NCI-H82 treated with DMSO at 0.1 percent for 48 hours (cell line): Measurements from ENCODE around the gene HSPG2.

Source experiments
- DNase-seq: peaks from one replicate; lab custom pipeline; 2025; ENCODE audit not compliant: unreplicated experiment; lab: John Stamatoyannopoulos, UW

Gene HSPG2

DNA sequence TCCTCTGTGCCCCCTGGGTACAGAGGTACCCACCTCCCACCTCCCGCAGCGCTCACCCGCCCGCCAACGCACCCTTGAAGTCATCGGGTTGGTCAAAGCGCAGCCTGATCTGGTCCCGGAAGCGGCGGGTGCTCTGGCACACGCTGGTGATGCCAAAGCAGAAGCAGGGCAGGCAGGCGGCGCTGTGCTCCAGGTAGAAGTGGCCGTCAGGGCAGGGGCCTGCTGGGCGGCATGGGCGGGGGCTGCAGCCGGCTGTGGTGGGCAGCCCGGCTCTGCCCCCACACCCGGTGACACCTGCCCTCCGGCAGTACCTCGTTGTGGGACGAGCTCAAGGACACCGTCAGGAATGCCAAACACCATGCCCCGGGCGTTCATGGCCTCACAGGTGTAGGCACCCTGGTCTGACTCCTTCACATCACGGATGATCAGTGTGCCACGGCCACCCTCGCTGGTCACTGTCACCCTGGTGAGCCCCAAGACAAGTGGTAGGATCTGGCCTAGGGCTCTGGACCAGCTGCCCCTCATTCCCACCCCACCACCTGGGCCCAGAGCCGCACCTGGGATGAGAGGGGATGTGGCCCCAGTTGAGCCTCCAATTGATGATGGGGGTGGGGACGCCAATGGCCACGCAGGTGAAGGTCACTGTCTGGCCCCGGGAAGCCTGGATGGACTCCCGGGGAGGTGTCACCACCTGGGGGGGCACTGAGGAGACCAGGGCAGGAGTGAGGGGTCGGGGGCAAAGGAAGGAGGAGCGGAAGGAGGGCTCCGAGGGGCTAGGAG, 52.5 kb downstream of the HSPG2 start:
- DNase-seq, result no peak

DNA sequence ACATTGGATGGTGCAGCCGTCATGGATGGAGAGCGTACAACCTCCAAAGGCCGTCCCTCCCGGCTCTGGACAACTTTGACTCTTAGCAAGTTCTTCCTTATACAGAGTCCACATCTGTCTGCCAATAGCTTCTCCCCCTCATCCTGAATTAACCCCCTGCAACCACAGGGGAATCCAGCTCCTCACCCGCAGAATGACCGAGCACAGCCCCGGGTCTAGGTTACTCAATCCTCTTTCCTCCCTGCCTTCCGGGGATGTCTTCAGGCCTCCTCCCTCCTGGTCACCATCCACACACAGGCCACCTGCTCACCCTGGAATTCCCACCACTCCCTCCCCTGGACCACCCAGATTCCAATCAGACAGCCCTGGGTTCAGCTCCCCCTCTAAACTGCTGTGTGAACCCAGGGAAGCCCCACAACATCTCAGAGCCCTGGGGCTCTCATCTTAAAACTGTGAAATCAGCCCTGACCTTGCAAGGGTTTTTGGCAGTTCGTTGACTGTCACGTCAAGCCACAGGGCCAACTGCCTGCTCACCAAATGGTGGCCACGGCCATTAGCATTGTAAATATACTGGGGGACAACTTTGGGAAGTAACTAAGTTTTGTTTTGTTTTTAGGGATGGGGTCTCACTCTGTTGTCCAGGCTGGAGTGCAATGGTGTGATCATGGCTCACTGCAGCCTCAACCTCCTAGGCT, 54.2 kb downstream of the HSPG2 start:
- no peak for DNase-seq

DNA sequence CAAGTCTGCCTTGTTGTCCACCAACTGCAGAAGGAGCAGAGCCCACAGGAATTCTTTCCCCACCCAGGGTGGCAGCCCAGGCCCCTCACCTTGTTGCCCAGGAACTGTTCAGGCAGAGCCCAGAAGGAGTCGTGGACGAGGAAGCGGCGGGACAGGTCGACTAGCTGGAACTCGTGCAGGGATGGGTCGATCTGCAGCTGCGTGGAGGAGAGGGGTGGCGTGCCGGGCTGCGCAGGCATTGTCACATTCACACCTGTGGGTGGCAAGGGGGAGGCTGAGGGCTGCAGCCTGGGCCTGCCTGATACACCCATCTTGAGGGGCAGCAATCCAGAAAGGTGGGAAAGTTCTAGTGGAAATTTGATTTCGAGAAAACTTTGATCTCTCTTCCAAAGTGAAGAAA, 55.9 kb downstream of the HSPG2 start:
- DNase-seq, result no peak

GRCh38 chr1:21880619-21880970, 56.5 kb downstream of the HSPG2 start:
- DNase-seq, result no peak

GRCh38 chr1:21879928-21880618, 57.0 kb downstream of the HSPG2 start:
- DNase-seq, result no peak

DNA sequence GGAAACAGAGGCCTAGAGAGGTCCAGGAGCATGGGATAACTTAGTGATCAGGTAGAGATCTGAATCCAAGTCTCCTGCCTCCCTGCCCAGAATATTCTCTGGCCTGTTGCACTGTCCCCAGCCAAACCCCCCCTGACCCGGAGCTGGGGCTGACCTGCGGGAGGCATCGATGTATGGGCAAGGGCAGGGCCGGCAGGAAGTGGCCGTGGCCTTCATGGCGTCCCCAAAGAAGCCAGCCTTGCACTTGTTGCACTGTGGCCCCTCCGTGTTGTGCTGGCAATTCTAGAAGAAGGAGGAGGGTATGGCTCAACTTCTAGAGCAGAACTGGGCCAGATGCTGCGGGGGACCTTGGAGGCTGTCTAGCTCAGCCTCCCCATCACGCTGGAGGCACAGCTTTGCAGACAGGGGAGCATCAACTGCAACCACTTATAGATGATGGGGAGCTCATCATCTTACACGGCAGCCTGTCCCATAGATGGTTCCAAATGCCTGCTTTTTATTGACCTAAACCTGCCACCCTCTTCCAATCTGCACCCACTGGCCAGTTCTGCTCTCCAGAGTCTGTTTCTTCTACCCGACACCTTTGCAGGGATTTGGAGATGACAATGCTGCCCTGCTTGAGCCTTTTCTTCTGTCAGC, 58.2 kb downstream of the HSPG2 start:
- no peak for DNase-seq

- DNase-seq, result no peak
Measured at GRCh38 chr1:21878009-21878773, 58.9 kb downstream of the HSPG2 start.

DNA sequence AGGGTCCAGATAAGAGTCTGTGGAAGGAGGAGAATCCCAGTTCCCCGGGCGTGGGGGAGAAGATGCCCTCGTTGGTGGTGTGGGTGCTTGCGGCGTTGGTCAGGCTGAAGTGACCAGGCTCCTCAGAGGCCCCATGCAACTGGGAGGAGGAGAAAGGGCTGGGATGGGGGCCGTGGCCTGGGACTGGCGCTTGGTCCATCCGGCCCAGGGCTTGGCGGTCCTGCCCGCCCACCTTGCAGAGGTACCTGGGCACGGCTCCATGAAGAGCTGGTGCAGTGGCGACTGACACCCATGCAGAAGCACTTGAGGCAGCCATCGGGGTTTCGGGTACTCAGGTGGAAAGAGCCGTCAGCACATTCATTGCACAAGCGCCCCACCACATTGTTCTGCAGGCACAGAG, 60.8 kb downstream of the HSPG2 start:
- no peak for DNase-seq

DNA sequence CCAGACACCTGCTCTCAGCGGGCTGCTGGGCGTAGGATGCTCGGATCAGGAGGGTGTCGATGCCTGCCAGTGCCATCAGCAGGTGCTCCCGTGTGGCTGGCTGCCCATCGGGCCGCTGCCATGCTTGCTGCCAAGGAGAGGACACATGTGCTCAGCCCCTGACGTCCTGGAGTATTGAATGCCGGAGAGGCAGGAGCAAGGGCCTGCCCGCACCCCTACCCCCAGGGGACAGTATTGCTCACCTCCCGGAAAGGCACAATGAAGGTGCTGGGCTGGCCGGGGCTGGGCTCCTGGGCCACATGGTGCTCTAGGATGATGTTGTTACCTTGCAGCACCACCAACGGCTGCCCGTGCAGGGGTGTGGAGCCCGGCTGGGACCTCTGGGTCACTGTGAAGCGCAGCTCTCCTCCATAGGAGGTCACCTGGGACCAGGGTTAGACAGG, 61.5 kb downstream of the HSPG2 start:
- no peak for DNase-seq

DNA sequence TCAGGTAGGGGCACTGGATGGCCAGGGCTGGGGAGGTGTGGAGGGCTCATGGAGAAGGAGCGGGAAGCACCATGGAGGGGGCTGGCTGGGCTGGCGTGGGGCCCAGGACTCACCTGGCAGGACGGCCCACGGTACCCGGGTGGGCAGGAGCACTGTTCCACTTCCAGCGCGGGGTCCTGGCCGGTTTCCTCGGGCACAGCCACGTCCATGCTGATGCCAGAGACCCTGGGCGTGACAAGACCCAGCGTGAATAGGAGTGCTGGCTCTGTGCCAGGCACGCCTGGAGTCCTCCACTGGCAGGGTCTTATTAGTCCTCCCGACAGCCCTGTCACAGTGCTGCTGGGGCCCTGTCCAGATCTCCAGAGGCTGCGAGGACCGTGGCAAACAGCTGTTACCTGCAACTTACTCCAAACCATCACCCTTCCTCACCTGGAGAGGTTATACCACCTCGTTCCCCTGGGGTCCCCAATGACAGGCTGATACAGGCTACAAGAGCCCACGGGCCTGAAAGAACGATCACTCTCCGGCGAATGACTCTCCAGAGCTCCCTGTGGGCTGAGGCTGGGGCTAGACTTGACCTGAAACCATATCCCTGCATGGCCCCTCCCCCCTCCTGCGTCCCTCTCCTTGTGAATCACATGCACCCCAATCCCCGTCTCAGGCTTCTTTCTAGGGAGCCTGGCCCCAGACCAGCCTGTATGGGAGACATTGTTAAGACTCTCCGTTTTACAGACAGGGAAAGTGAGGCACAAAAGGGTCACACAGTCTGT, 62.1 kb downstream of the HSPG2 start:
- no peak for DNase-seq

DNA sequence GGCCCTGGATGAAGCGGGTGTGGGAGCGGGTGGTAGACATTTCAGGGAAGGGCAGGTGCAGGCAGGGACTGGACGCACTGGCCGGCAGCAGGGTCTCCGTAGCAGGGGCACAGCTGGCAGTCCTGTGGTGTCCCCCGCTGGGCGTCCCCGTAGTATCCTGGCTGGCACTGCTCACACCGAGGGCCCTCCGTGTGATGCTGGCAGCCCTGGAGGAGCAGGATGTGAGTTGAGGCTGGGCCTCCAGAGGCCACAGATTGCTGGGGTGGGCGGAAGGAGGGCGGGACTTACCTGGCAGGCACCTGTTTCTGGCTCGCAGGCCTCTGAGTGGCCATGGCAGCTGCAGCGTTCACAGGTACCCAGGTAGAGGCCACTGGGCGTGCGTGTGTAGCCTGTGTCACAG, 62.8 kb downstream of the HSPG2 start:
- no peak for DNase-seq

DNA sequence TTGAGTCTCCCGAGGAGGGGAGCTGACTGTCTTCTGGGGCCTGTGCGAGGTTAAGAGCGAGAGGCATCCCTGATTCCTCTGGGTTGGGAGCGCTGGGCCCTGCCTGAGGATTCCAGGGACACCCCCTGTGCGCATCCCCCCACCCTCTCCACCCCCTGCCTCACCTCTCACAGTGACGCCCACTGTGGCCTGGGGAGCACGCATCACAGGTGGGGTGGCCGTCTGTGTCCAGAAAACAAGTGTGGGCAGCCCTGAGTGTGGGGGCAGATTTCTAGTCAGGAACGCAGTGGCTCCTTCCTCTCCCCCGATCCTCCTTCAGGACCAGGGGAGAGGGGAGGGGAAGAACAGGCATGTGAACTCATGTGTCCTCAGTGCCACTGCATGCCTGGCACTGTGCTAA, 63.3 kb downstream of the HSPG2 start:
- no peak for DNase-seq

- DNase-seq, result no peak
Measured at GRCh38 chr1:21873174-21873573, 63.9 kb downstream of the HSPG2 start.

DNA sequence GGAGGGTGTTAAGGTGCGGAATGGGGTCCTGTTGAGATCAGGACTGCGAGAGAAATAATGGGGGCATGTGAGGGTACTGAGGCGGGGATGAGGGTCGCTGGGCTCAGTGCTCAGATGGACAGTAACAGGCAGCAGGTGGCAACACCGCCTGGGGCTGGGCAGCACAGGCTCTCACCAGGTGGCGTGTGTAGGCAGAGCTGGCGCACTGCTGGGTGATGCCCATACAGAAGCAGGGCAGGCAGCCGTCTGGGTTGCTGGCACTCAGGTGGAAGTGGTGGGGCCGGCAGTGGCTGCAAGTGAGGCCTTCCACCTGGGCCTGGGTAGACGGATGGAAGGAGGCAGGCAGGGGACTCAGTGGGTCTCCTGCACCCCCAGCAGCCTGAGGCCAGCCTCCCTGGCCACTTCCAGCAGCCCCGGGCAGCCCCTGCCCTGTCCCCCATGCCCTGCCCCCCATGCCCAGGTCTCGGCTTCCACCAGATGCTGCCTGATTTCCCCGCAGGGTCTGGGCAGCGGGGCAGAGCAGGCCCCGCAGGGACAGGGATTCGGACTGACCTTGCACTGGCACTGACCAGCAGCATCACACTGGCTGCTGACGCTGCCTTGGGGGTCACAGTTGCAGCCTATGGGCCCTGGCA, 64.5 kb downstream of the HSPG2 start:
- no peak for DNase-seq

DNA sequence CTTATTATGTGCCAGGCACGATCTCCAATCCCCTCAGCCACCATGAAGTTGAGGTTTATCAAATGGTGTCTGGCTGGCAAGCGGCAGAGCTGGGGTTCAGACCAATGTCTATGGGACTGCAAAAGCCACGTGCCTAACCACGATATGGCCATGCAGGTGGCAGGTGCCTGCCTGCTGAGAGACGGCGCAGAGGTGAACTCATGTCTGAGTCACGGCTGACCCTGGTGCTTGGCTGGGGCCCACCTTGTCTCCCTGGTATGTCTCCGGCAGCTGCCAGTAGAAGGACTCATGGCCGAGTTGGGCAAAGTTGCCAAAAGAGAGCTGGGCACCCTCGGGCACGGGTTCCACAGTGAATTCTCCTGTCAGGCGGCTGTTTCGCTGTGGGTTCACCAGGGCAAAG, 65.2 kb downstream of the HSPG2 start:
- DNase-seq, result no peak

DNA sequence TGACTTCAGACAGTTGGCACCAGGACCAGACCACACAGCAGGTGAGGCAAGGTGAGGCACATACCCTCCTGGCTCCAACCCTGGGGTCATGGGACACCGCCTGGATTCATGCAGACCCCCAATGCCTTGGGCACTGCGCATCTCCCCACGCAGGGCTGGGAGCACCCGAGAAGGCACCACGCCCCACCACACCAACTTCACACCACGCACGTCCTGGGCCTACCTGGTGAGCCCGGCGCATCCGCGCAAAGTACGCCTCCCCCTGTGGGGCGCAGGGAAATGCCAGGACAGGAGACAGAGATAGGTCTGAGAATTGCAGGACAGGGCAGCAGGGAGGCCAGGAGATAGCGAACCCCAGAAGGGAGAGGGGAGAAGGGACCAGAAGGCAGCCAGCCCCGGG, 66.5 kb downstream of the HSPG2 start:
- no peak for DNase-seq

- no peak for DNase-seq
Measured at GRCh38 chr1:21869620-21870121, 67.4 kb downstream of the HSPG2 start.

GRCh38 chr1:21868941-21869454, 68.1 kb downstream of the HSPG2 start:
- no peak for DNase-seq

DNA sequence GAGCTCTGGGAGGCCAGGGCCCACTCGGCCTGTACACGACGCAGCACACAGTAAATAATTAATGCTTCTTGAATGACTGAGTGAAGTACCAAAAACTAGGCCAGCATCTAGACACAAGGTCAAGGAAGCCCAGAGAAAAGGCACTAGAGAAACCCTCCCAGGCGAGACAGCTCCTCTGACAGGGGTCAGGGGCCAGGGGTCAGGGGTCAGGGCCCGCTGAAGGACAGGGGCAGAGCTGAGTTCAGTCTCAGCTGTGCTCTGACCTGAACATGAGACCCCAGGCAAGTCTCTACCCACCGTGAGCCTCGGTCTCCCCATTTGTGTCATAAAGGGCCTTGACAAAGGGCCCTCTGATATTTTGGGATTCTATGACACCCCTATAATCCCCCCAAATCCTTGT, 68.6 kb downstream of the HSPG2 start:
- DNase-seq, result no peak
